SK-N-SH (cell line): Measurements from ENCODE around the gene ZNF541.

Experiments used
- CTCF ChIP-seq: fragments of 200-600 bp; sonication (generic); IDR thresholded peaks from 2 replicates; pipeline ENCODE4 v1.6.1; 2017; ENCODE audit warnings: antibody characterized with exemption, mild to moderate bottlenecking, moderate library complexity
- GABPA ChIP-seq: IDR thresholded peaks from 2 replicates; pipeline ENCODE4 v1.4.0; 2012; ENCODE audit warnings: low read depth, mild to moderate bottlenecking
- MXI1 ChIP-seq: IDR thresholded peaks from 2 replicates; pipeline ENCODE4 v1.6.1; 2012; ENCODE audit warnings: mild to moderate bottlenecking, low read depth, low read length, improper control_type of control experiment
- POLR2AphosphoS5 ChIP-seq: IDR thresholded peaks from 2 replicates; pipeline ENCODE4 v1.6.1; 2012; ENCODE audit warnings: low read depth, low read length
- REST ChIP-seq: IDR thresholded peaks from 2 replicates; pipeline ENCODE4 v1.6.1; 2012; ENCODE audit warnings: mild to moderate bottlenecking, low read depth, low read length, moderate library complexity
- ZBTB33 ChIP-seq: IDR thresholded peaks from 2 replicates; pipeline ENCODE4 v1.4.0; 2012; ENCODE audit warnings: low read depth, borderline replicate concordance
- TF ChIP-seq, protein P1 (sequence below): fragments of 150-350 bp; IDR thresholded peaks from 2 replicates; pipeline ENCODE4 v1.6.1; 2017; ENCODE audit warnings: antibody characterized with exemption, low read length, low read depth, borderline replicate concordance
- TF ChIP-seq, protein P2 (sequence below): IDR thresholded peaks from 2 replicates; pipeline ENCODE4 v1.4.0; 2012; ENCODE audit warnings: low read depth, borderline replicate concordance

GRCh38 chr19:47581605-47582319 is 8.8 kb upstream of the ZNF541 start:
- TF ChIP-seq, protein P1, sequence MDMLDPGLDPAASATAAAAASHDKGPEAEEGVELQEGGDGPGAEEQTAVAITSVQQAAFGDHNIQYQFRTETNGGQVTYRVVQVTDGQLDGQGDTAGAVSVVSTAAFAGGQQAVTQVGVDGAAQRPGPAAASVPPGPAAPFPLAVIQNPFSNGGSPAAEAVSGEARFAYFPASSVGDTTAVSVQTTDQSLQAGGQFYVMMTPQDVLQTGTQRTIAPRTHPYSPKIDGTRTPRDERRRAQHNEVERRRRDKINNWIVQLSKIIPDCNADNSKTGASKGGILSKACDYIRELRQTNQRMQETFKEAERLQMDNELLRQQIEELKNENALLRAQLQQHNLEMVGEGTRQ = no peak
- TF ChIP-seq CTCF = no peak
- no peak for TF ChIP-seq POLR2AphosphoS5
- TF ChIP-seq MXI1 = no peak
- no peak for TF ChIP-seq GABPA
- TF ChIP-seq ZBTB33 = no peak
- TF ChIP-seq, protein P2, sequence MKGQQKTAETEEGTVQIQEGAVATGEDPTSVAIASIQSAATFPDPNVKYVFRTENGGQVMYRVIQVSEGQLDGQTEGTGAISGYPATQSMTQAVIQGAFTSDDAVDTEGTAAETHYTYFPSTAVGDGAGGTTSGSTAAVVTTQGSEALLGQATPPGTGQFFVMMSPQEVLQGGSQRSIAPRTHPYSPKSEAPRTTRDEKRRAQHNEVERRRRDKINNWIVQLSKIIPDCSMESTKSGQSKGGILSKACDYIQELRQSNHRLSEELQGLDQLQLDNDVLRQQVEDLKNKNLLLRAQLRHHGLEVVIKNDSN = no peak
- no peak for TF ChIP-seq REST
